Breast epithelium (tissue), 4 donors: ENCODE data around the gene ZNF184. TPM values are rescaled to one million over a fixed set of nuclear protein-coding genes. Genes with fewer than 3 reads are reported as not detected.

Experiments
- DNase-seq, 2 donors: peaks; one replicate each; pipeline ENCODE4 v3.0.0-alpha.2; 2019; ENCODE audit warnings: low spot score in 2 of 2
- H3K27ac ChIP-seq, 2 donors: fragments of 200-600 bp; sonication (generic) in 1 of 2; one replicate each; pipeline ENCODE4 v1.5.1; 2016 to 2019; ENCODE audit warnings: mild to moderate bottlenecking in 1 of 2
- H3K27me3 ChIP-seq, 2 donors: fragments of 200-600 bp; sonication (generic) in 1 of 2; one replicate each; pipeline versions ENCODE4 v1.5.1 to v1.6.0; 2017 to 2019; ENCODE audit warnings: control low read depth in 1 of 2, mild to moderate bottlenecking in 1 of 2
- H3K36me3 ChIP-seq: fragments of 200-600 bp; one replicate; pipeline ENCODE4 v1.5.1; 2019
- H3K4me1 ChIP-seq, 2 donors: fragments of 200-600 bp; sonication (generic); one replicate each; pipeline ENCODE4 v1.5.1; 2016 to 2019; ENCODE audit warnings: control low read depth in 1 of 2
- H3K4me3 ChIP-seq, 3 donors: fragments of 200-600 bp; sonication (generic); 1 replicate in 2 of 3; 2 replicates in 1 of 3; pipeline ENCODE4 v1.5.1; 2016 to 2019; ENCODE audit warnings: mild to moderate bottlenecking in 3 of 3, moderate library complexity in 2 of 3
- H3K9me3 ChIP-seq, 2 donors: fragments of 200-600 bp; sonication (generic) in 1 of 2; one replicate each; pipeline ENCODE4 v1.5.1; 2016 to 2019; ENCODE audit warnings: control low read depth in 1 of 2
- POLR2A ChIP-seq: fragments of 450-650 bp; IDR thresholded peaks from one replicate; pipeline ENCODE4 v1.6.1; 2016; ENCODE audit warnings: antibody characterized with exemption, mild to moderate bottlenecking, moderate library complexity
- POLR2AphosphoS5 ChIP-seq, 3 donors: sonication (generic); formaldehyde crosslinking; IDR thresholded peaks; one replicate each; pipeline ENCODE4 v1.6.1; 2017; ENCODE audit warnings: antibody characterized with exemption in 3 of 3
- intact Hi-C: fragments of 100-400 bp; cut with DNase I; formaldehyde crosslinking; loops from one replicate; pipeline ENCODE4 v1.15.1; 2023; ENCODE audit warnings: low total_unique reads
- total RNA-seq, 3 donors: library from RNA; depleted of rRNA; stranded (reverse); fragments of >200 nt; gene quantifications; one replicate each; pipeline ENCODE4 v1.1.0, GENCODE V29; 2016
- TF ChIP-seq, protein P1 (sequence below), 3 donors: fragments of 450-650 bp; IDR thresholded peaks; one replicate each; pipeline ENCODE4 v1.5.1; 2016 to 2017; ENCODE audit warnings: antibody characterized with exemption in 3 of 3, mild to moderate bottlenecking in 3 of 3, moderate library complexity in 3 of 3

Gene ZNF184
- total RNA-seq, 3 donors from 2014 or later, result 3.8 to 13.3 (median 9.2) TPM

DNA sequence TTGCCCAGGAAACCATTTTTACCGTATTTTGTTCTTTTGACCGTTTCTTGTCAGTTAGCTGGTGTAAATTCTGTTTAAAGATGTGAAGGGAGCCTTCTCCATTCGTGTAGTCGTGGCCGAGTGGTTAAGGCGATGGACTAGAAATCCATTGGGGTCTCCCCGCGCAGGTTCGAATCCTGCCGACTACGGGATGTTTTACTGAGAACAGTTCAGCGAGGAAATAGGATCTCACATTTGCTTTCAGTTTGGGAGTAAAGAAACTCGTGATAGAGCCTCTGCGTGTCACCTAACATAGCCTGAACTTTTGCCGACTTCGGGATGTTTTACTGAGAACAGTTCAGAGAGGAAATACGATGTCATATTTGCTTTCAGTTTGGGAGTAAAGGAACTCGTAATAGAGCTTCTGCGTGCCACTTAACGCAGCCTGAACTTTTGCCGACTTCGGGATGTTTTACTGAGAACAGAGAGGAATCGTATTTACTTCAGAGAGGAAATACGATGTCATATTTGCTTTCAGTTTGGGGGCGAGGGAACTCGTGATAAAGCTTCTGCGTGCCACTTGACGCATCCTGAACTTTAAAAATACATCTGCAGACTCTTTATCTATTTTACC lies 5.9 kb upstream of the ZNF184 start:
- peak overlapping the region; percentile 71 to 82 (median 82) for H3K4me3 ChIP-seq
- H3K4me1 ChIP-seq, result peaks cover 0 to 3% of the 10 kb centered on the region in 2 donors
- peak; percentile 92 to 95 for DNase-seq
- intact Hi-C loops, result no loop called here
- H3K27me3 ChIP-seq, result no peaks in the 10 kb centered on the region
- peak; percentile 56 to 78 (median 70) for TF ChIP-seq POLR2AphosphoS5 (IDR thresholded peaks at IDR 0.05)
- TF ChIP-seq POLR2A, result no peak
- no peaks in the 10 kb centered on the region for H3K36me3 ChIP-seq
- no peaks in the 10 kb centered on the region for H3K9me3 ChIP-seq
- peak overlapping the region; percentile 97 to 100 for H3K27ac ChIP-seq

DNA sequence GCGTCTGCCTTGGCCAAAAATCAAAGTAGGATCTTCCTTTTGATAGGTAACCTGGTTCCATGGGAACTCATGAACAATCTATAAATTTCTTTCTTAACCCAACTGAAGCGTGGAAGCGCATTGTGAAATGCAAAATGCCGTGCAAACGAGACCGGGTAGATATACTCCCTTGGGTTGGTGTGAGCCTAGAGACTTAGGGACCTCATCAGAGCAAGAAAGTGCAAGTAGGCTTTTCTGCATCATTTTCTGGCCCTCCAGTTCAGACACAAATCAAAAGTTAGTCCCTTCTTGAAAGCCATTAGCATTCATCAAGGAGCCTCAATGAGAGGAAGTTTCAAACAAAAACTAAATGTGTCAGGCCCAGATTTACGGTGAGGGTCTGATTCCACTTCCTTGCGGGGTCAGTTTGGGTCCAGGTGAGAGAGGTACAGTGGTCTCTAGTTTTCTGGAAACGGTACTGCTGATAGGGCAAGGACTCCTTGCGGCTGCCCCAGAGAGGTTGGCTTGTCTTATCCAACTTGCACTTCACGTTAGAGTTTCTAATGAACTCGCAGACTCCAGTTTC lies 5.3 kb upstream of the ZNF184 start:
- no peaks in the 10 kb centered on the region for H3K36me3 ChIP-seq
- TF ChIP-seq POLR2A (no peak), POLR2AphosphoS5 (IDR thresholded peaks at IDR 0.05) (no peak)
- TF ChIP-seq, protein P1, sequence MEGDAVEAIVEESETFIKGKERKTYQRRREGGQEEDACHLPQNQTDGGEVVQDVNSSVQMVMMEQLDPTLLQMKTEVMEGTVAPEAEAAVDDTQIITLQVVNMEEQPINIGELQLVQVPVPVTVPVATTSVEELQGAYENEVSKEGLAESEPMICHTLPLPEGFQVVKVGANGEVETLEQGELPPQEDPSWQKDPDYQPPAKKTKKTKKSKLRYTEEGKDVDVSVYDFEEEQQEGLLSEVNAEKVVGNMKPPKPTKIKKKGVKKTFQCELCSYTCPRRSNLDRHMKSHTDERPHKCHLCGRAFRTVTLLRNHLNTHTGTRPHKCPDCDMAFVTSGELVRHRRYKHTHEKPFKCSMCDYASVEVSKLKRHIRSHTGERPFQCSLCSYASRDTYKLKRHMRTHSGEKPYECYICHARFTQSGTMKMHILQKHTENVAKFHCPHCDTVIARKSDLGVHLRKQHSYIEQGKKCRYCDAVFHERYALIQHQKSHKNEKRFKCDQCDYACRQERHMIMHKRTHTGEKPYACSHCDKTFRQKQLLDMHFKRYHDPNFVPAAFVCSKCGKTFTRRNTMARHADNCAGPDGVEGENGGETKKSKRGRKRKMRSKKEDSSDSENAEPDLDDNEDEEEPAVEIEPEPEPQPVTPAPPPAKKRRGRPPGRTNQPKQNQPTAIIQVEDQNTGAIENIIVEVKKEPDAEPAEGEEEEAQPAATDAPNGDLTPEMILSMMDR (IDR thresholded peaks at IDR 0.05), result no peak
- H3K4me1 ChIP-seq, result peaks cover 0 to 3% of the 10 kb centered on the region in 2 donors
- H3K27ac ChIP-seq, result peak overlapping the region; percentile 97 to 100
- peak overlapping the region; percentile 71 to 82 (median 82) for H3K4me3 ChIP-seq
- no peaks in the 10 kb centered on the region for H3K27me3 ChIP-seq
- DNase-seq, result no peak
- intact Hi-C loops, result no loop called here
- H3K9me3 ChIP-seq, result no peaks in the 10 kb centered on the region

DNA sequence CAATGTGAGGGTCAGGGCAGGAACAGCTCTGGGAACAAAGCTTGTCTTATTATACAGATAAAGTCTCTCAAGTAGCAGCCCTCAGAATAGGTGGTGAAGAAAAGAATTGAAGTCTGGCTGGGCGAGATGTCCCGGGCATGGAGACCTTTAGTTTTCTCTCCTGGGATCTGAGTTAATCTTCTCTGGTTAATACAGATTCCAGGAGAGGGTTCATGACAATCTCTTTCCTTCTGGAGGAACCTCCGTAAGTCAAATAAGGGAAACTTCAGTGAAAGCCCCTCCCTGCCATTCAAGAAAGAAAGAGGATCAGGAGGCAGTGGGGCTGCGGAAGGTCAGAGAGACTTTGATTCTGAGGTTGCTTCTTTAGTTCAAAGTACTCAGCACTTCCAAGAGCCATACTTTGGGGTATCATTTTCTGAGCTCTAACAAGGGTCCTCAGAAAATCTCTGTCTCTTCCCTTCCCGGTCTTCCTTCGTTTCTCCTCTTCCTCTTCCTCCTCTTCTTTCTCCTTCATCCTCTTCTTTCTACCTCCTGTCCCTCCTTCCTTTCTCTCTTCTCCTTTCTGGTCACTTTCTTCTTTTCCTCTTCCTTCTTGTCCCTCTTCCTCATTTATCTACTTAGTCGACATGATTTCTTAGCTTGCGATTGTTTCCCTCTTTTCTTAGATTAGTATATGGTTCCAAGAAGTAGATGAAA lies 4.6 kb upstream of the ZNF184 start:
- Histone ChIP-seq H3K4me3 (peak overlapping the region; percentile 71 to 82 (median 82)), H3K36me3 (no peaks in the 10 kb centered on the region), H3K4me1 (peaks cover 0 to 3% of the 10 kb centered on the region in 2 donors), H3K27ac (peak overlapping the region; percentile 97 to 100), H3K27me3 (no peaks in the 10 kb centered on the region), H3K9me3 (no peaks in the 10 kb centered on the region)
- intact Hi-C loops, result no loop called here
- TF ChIP-seq, protein P1 (IDR thresholded peaks at IDR 0.05), result no peak
- TF ChIP-seq POLR2A (no peak), POLR2AphosphoS5 (IDR thresholded peaks at IDR 0.05) (no peak)
- no peak for DNase-seq

DNA sequence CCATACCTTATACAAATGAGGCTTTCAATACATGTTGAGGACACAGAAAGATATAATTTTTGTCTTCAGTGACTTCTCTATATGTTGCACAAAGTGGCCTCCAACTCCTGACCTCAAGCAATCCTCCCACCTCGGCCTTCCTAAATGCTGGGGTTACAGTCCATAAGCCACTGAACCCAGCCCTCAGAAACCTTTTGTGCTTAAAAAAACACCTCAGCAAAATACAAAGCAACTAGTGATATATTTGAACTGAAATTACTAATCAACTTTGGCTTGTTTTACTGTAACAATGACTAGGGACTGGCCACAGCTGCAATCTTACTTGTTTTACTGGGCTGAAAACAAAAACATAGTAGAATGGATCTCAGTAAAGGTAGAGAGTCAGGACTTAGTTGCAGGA lies 3.2 kb upstream of the ZNF184 start:
- Histone ChIP-seq H3K27me3 (no peaks in the 10 kb centered on the region), H3K4me3 (no peak overlapping the region), H3K9me3 (no peaks in the 10 kb centered on the region), H3K36me3 (no peaks in the 10 kb centered on the region), H3K4me1 (peaks cover 0 to 8% of the 10 kb centered on the region in 2 donors), H3K27ac (no peak overlapping the region)
- TF ChIP-seq POLR2A (no peak), POLR2AphosphoS5 (IDR thresholded peaks at IDR 0.05) (no peak)
- TF ChIP-seq, protein P1 (IDR thresholded peaks at IDR 0.05), result no peak
- no peak for DNase-seq
- intact Hi-C loops, result no loop called here

DNA sequence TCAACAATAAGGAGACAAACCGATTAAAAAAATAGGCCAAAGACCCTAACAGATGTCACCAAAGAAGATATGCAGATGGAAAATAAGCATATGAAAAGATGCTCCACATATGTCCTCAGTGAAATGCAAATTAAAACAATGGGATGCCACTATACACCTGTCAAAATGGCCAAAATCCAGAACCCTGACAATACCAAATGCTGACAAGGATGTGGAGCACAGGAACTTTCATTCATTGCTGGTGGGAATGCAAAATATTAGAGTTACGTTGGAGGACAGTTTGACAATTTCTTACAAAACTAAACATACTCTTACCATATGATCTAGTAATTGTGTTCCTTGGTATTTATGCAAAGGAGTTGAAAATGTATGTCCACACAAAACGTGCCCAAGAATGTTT lies 1.8 kb upstream of the ZNF184 start:
- Histone ChIP-seq H3K36me3 (no peaks in the 10 kb centered on the region), H3K9me3 (no peaks in the 10 kb centered on the region), H3K27me3 (no peaks in the 10 kb centered on the region), H3K27ac (no peak overlapping the region), H3K4me1 (peaks cover 0 to 8% of the 10 kb centered on the region in 2 donors), H3K4me3 (no peak overlapping the region)
- no peak for DNase-seq
- intact Hi-C loops, result no loop called here
- TF ChIP-seq, protein P1 (IDR thresholded peaks at IDR 0.05), result no peak
- TF ChIP-seq POLR2A (no peak), POLR2AphosphoS5 (IDR thresholded peaks at IDR 0.05) (no peak)
